K562 (cell line): ENCODE data around the gene DDX41. TPM values are rescaled to one million over a fixed set of nuclear protein-coding genes. Genes with fewer than 3 reads are reported as not detected.

Experiments
- CHCHD3 ChIP-seq: fragments of 250-450 bp; sonication (Bioruptor Pico); IDR thresholded peaks from 2 replicates; pipeline ENCODE4 v2.1.2; 2022; ENCODE audit warnings: mild to moderate bottlenecking
- CHD2 ChIP-seq: IDR thresholded peaks from 2 replicates; pipeline ENCODE4 v1.6.1; 2011; ENCODE audit warnings: low read depth, low read length
- CLOCK ChIP-seq: fragments of 250-450 bp; sonication (Bioruptor Pico); IDR thresholded peaks from 2 replicates; pipeline ENCODE4 v1.4.0; 2020; ENCODE audit warnings: mild to moderate bottlenecking, moderate library complexity, borderline replicate concordance
- CREM ChIP-seq: IDR thresholded peaks from 2 replicates; pipeline ENCODE4 v1.6.1; 2014; ENCODE audit warnings: antibody characterized with exemption, low read depth
- FOXJ3 ChIP-seq: sonication (generic); formaldehyde crosslinking; IDR thresholded peaks from 2 replicates; pipeline ENCODE4 v1.4.0; 2020; ENCODE audit warnings: mild to moderate bottlenecking, missing genetic modification reagents
- KAT2B ChIP-seq: IDR thresholded peaks from one replicate; pipeline ENCODE4 v1.6.1; 2012; ENCODE audit warnings: low read depth, mild to moderate bottlenecking, control low read depth, inconsistent platforms, low read length, moderate library complexity
- KLF10 ChIP-seq: fragments of 250-450 bp; sonication (Bioruptor Pico); IDR thresholded peaks from 2 replicates; pipeline ENCODE4 v1.6.1; 2021; ENCODE audit warnings: matching md5 sums
- MCM5 ChIP-seq: fragments of 450-650 bp; IDR thresholded peaks from 2 replicates; pipeline ENCODE4 v1.6.1; 2016; ENCODE audit warnings: low read depth
- ZNF140 ChIP-seq: fragments of 250-450 bp; sonication (Bioruptor Pico); IDR thresholded peaks from 2 replicates; pipeline ENCODE4 v1.8.0; 2021; ENCODE audit warnings: moderate library complexity, mild to moderate bottlenecking, inconsistent platforms
- ZNF398 ChIP-seq: fragments of 250-450 bp; sonication (Bioruptor Pico); IDR thresholded peaks from 2 replicates; pipeline ENCODE4 v1.8.0; 2021; ENCODE audit warnings: moderate library complexity, mild to moderate bottlenecking, inconsistent platforms
- ZNF449 ChIP-seq: fragments of 250-450 bp; sonication (Bioruptor Pico); IDR thresholded peaks from 2 replicates; pipeline ENCODE4 v1.8.0; 2022; ENCODE audit warnings: moderate library complexity, mild to moderate bottlenecking, inconsistent platforms
- ZNF77 ChIP-seq: fragments of 250-450 bp; sonication (Bioruptor Pico); IDR thresholded peaks from 2 replicates; pipeline ENCODE4 v1.5.0; 2020
- ZNF830 ChIP-seq: fragments of 250-450 bp; sonication (Bioruptor Pico); IDR thresholded peaks from 2 replicates; pipeline ENCODE4 v1.5.0; 2021; ENCODE audit warnings: mild to moderate bottlenecking
- polyA plus RNA-seq, 8 experiments: library from polyadenylated mRNA; depleted of rRNA in 4 of 8; stranded (reverse) in 5 of 8; unstranded in 3 of 8; fragments of >200 nt; fragmentation: Nextera tagmentation in 2 of 8; fragmentation: Illumina TruSeq in 1 of 8; extraction: Ambion mirVana in 2 of 8; extraction: Trizol in 1 of 8; gene quantifications; 2 replicates each; pipeline versions ENCODE4 v1.2.1 to v1.2.3, GENCODE V29; 2011 to 2014; ENCODE audit warnings: inconsistent platforms in 1 of 8, missing spikeins in 1 of 8
- total RNA-seq, 7 experiments: library from RNA; depleted of rRNA in 6 of 7; stranded (reverse); fragments of >200 nt in 6 of 7; fragmentation: Illumina TruSeq in 2 of 7; extraction: Trizol in 2 of 7; gene quantifications; 2 replicates each; pipeline versions ENCODE4 v1.2.1 to v1.2.3, GENCODE V29; 2011 to 2021; ENCODE audit warnings: low replicate concordance in 1 of 7
- TF ChIP-seq, protein P1 (sequence below): fragments of 150-350 bp; IDR thresholded peaks from 2 replicates; pipeline ENCODE4 v1.6.1; 2014; ENCODE audit warnings: low read depth, mild to moderate bottlenecking, low read length, borderline replicate concordance
- TF ChIP-seq, protein P2 (sequence below): IDR thresholded peaks from 3 replicates; pipeline ENCODE4 v1.6.1; 2011; ENCODE audit warnings: borderline replicate concordance, mild to moderate bottlenecking, moderate library complexity; ENCODE audit not compliant: insufficient read length; ENCODE audit errors: extremely low read depth

The DDX41 gene
- total and polyA plus RNA-seq, 9 of the 15 experiments (the other 6 are each of a cell fraction or from before 2014, with no cell fraction given), result 38.2 to 284 (median 116) TPM

DNA sequence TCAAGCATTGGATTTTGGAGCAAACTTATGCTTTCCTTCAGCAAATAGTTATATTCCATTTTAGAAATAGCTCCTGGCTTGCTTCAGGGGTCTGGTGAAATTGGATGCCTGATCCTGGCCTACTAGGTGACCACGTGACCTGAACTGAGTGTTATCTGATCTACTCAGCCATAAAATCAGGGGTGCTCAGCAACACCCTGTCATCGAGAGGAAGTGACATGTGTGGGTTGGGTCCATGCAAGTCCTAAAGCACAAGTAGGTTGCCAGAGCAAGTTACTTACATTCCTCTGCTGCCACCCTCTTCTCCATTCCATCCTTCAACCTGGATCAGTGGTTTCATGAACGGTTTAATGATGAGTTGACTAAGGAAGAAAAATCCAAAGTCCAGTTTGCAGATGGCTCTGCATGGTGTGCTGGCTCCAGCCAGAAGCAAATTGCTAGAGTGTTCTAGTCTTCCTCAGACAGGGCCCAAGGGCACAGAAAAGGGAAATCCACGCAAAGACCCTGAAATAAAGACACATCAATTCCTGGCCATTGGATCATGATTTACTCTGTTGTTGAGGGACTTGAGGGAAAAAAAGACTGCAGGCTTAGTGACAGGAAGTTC, 40.4 kb upstream of the DDX41 start (continued):
- TF ChIP-seq, protein P1, sequence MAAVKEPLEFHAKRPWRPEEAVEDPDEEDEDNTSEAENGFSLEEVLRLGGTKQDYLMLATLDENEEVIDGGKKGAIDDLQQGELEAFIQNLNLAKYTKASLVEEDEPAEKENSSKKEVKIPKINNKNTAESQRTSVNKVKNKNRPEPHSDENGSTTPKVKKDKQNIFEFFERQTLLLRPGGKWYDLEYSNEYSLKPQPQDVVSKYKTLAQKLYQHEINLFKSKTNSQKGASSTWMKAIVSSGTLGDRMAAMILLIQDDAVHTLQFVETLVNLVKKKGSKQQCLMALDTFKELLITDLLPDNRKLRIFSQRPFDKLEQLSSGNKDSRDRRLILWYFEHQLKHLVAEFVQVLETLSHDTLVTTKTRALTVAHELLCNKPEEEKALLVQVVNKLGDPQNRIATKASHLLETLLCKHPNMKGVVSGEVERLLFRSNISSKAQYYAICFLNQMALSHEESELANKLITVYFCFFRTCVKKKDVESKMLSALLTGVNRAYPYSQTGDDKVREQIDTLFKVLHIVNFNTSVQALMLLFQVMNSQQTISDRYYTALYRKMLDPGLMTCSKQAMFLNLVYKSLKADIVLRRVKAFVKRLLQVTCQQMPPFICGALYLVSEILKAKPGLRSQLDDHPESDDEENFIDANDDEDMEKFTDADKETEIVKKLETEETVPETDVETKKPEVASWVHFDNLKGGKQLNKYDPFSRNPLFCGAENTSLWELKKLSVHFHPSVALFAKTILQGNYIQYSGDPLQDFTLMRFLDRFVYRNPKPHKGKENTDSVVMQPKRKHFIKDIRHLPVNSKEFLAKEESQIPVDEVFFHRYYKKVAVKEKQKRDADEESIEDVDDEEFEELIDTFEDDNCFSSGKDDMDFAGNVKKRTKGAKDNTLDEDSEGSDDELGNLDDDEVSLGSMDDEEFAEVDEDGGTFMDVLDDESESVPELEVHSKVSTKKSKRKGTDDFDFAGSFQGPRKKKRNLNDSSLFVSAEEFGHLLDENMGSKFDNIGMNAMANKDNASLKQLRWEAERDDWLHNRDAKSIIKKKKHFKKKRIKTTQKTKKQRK, result no peak
- TF ChIP-seq, protein P2, sequence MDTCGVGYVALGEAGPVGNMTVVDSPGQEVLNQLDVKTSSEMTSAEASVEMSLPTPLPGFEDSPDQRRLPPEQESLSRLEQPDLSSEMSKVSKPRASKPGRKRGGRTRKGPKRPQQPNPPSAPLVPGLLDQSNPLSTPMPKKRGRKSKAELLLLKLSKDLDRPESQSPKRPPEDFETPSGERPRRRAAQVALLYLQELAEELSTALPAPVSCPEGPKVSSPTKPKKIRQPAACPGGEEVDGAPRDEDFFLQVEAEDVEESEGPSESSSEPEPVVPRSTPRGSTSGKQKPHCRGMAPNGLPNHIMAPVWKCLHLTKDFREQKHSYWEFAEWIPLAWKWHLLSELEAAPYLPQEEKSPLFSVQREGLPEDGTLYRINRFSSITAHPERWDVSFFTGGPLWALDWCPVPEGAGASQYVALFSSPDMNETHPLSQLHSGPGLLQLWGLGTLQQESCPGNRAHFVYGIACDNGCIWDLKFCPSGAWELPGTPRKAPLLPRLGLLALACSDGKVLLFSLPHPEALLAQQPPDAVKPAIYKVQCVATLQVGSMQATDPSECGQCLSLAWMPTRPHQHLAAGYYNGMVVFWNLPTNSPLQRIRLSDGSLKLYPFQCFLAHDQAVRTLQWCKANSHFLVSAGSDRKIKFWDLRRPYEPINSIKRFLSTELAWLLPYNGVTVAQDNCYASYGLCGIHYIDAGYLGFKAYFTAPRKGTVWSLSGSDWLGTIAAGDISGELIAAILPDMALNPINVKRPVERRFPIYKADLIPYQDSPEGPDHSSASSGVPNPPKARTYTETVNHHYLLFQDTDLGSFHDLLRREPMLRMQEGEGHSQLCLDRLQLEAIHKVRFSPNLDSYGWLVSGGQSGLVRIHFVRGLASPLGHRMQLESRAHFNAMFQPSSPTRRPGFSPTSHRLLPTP, result no peak
- TF ChIP-seq ZNF77 (CRISPR knock-in tag) (no peak), MCM5 (no peak), CHCHD3 (CRISPR knock-in tag) (no peak), ZNF830 (CRISPR knock-in tag) (no peak), ZNF449 (CRISPR knock-in tag) (no peak), CREM (peak; percentile 87), CLOCK (no peak), KLF10 (CRISPR knock-in tag) (no peak), ZNF398 (CRISPR knock-in tag) (no peak), KAT2B (no peak), ZNF140 (CRISPR knock-in tag) (no peak), FOXJ3 (CRISPR knock-in tag) (no peak), CHD2 (no peak)
